ENCODE results near the gene NEURL3.
A peak's percentile ranks its signal among the peaks of the same experiment; 100 is the strongest.

NEURL3 gene

GRCh38 chr2:96491860-96492497 lies 13.2 kb downstream of the NEURL3 start:
- Histone ChIP-seq H3K27me3 (replicated peaks; ENCODE audit: control insufficient read depth, insufficient read depth, low read length) (no peaks in the 10 kb centered on the region), H3K36me3 (ENCODE audit: control insufficient read depth, insufficient read depth, low read length) (no peaks in the 10 kb centered on the region), H3K4me3 (replicated peaks; ENCODE audit: low read depth, low read length) (no peak overlapping the region)
- no peak for TF ChIP-seq CTCF (IDR thresholded peaks at IDR 0.05; ENCODE audit: insufficient read depth, low read length, poor library complexity, severe bottlenecking)
- DNase-seq (ENCODE audit: extremely low read depth, insufficient read length): no peak

DNA sequence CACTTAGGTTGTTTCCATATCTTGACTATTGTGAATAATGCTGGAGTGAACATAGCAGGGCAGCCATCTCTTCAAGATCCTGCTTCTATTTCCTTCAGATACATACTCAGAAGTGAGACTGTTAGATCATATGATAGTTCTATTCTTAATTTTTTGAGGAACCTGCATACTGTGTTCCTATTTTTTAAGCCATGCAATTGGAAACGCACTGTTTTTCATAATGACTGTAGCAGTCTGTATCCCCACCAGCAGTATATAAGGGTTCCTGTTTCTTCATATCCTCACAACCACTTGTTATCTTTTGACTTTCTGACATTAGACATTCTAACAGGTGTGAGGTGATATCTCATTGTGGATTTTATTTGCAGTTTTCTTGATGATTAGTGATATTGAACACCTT lies 15.5 kb downstream of the NEURL3 start:
- no peak for DNase-seq (ENCODE audit: extremely low read depth, insufficient read length)

GRCh38 chr2:96489261-96489660 lies 15.9 kb downstream of the NEURL3 start:
- no peak for DNase-seq (ENCODE audit: extremely low read depth, insufficient read length)
- no peak for TF ChIP-seq CTCF (IDR thresholded peaks at IDR 0.05; ENCODE audit: insufficient read depth, low read length, poor library complexity, severe bottlenecking)
- H3K27me3 ChIP-seq (replicated peaks; ENCODE audit: control insufficient read depth, insufficient read depth, low read length): no peaks in the 10 kb centered on the region
- H3K4me3 ChIP-seq (replicated peaks; ENCODE audit: low read depth, low read length): no peak overlapping the region; the same call in 1 of the 2 replicates
- H3K36me3 ChIP-seq (ENCODE audit: control insufficient read depth, insufficient read depth, low read length): no peaks in the 10 kb centered on the region

More for the DNA sequence above, 15.5 kb downstream of the NEURL3 start:
- no peak for TF ChIP-seq CTCF (IDR thresholded peaks at IDR 0.05; ENCODE audit: insufficient read depth, low read length, poor library complexity, severe bottlenecking)
- Histone ChIP-seq H3K27me3 (replicated peaks; ENCODE audit: control insufficient read depth, insufficient read depth, low read length) (no peaks in the 10 kb centered on the region), H3K4me3 (replicated peaks; ENCODE audit: low read depth, low read length) (no peak overlapping the region; the same call in 1 of the 2 replicates), H3K36me3 (ENCODE audit: control insufficient read depth, insufficient read depth, low read length) (no peaks in the 10 kb centered on the region)

DNA sequence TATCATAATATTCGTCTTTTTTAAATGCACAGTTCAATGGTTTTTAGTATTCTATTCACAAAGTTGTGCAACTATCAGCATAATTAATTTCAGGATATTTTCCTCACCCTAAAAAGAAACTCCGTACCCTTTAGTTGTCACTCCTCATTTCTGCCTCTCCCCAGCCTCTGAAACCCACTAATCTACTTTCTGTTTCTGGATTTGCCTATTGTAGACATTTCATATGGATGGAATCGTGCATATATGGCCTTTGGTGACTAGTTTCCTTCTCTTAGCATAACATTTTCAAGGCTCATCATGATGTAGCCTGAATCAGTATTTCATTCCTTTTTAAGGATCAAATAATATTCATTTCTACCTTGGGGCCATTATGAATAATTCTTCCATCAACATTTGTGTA lies 18.5 kb downstream of the NEURL3 start:
- no peak for TF ChIP-seq CTCF (IDR thresholded peaks at IDR 0.05; ENCODE audit: insufficient read depth, low read length, poor library complexity, severe bottlenecking)
- no peaks in the 10 kb centered on the region for H3K36me3 ChIP-seq (ENCODE audit: control insufficient read depth, insufficient read depth, low read length)
- H3K27me3 ChIP-seq (replicated peaks; ENCODE audit: control insufficient read depth, insufficient read depth, low read length): no peaks in the 10 kb centered on the region
- no peak for DNase-seq (ENCODE audit: extremely low read depth, insufficient read length)
- H3K4me3 ChIP-seq (replicated peaks; ENCODE audit: low read depth, low read length): peak overlapping the region; percentile 77

DNA sequence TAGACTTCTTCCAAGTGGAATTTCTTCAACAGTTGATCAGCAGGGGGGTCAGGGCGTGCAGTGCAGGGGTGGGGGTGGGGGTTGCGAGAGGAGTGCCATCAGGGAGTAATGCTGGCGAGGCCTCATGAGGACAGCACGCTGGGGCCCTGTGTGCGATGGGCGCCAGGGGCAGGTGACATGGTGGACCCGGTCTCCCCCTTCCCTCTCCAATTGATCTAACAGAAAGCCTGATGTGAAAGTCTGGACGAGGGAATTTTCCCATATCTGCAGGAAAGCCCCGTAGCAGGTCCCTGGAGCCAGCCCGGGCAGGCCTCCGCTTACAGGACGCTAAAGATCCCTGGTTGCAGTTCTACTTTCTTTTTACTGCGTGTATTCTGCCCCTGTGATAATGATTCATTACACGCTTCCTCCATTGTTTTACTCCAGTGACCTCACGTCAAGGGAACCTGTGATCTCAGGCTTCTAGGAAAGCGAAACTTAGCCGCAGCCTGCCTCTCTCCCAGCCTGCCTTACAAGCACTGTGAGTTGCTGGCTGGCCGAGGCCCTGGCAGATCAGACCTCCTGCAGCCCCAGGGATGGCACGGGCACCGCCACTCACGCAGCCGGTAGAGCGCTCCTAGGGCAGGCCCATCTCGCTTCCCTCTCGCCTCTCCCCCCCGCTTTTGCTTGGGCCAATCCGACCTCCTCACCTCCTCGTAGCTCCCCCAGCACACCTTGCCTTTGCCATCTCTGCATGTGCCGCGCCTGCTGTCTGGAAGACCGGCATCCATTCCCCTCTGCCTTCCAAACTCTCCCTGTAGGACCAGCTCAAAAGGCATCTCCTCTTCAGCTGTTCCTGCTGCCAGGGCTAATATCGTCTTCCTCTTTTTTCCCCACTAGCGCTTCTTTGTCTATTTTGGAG lies 19.2 kb downstream of the NEURL3 start:
- peak; percentile 86 for DNase-seq (ENCODE audit: extremely low read depth, insufficient read length)
- TF ChIP-seq CTCF (IDR thresholded peaks at IDR 0.05; ENCODE audit: insufficient read depth, low read length, poor library complexity, severe bottlenecking): no peak
- Histone ChIP-seq H3K4me3 (replicated peaks; ENCODE audit: low read depth, low read length) (peak overlapping the region; percentile 77), H3K36me3 (ENCODE audit: control insufficient read depth, insufficient read depth, low read length) (no peaks in the 10 kb centered on the region), H3K27me3 (replicated peaks; ENCODE audit: control insufficient read depth, insufficient read depth, low read length) (no peaks in the 10 kb centered on the region)

All from GM06990 (cell line).